Renal pelvis (tissue), 4 donors: Measurements from ENCODE around the gene IL21R. TPM values are rescaled to one million over a fixed set of nuclear protein-coding genes. Genes with fewer than 3 reads are reported as not detected.
"Not testable (repeated sequence)": the region's sequence is repeated elsewhere in the genome, so short reads cannot be mapped to it uniquely, and the experiment has no call there.

ENCODE experiments used
- DNase-seq: peaks from one replicate; pipeline ENCODE4 v3.0.0-alpha.2; 2013
- polyA plus RNA-seq, 3 donors: library from polyadenylated mRNA; unstranded; fragments of 120-200 nt; gene quantifications; one replicate each; pipeline ENCODE4 v1.2.1, GENCODE V29; 2013; ENCODE audit not compliant: insufficient read length in 3 of 3

Gene IL21R
- polyA plus RNA-seq, 3 donors: 0.20 to 0.37 (median 0.29) TPM

- DNase-seq: no peak
Observed at GRCh38 chr16:27400751-27401620, 988 bp upstream of the IL21R start.

- DNase-seq: no peak
Observed at GRCh38 chr16:27402569-27402963, 592 bp downstream of the IL21R start.

- DNase-seq: no peak
Observed at GRCh38 chr16:27402964-27403600, 1.1 kb downstream of the IL21R start.

DNA sequence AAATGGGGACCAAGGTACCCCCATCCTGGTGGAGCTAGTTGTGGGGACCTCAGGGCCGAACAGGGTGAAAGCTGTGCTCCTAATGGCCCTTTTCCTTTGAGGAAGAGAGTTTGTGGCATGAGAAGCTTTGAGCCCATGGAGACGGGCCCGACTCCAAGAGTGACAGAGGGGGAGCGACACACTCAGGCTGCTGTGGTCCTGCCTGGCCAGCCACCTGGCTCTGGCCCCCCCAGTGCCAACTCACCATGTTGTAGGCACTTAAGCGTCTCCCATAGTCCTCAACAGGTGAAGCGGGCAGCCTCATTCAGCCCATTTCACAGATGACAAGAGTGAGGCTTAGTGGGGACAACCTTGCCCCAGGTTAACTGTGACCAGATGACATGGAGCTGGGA, 1.6 kb downstream of the IL21R start:
- DNase-seq: no peak

GRCh38 chr16:27404163-27404823, 2.3 kb downstream of the IL21R start:
- DNase-seq: no peak

GRCh38 chr16:27405546-27406451, 3.8 kb downstream of the IL21R start:
- DNase-seq: no peak

GRCh38 chr16:27406511-27407128, 4.6 kb downstream of the IL21R start:
- no peak for DNase-seq

DNA sequence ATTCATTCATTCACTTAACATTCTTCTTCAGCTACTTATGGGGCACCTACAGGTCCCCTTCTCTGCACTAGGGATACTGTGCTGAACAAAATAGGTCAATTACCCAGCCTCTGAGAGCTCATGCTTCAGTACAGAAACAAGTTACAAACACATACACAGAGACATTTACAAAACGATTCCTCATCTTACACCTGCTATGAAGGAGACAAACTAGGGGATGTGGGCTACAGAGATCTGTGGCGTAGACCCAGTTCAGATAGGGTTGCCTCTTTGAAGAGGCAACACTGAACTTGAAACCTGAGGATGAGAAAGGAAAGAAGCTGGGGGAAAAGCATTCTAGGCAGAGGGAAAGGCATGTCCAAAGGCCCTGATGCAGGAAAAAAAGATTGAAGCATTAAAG, 5.2 kb downstream of the IL21R start:
- no peak for DNase-seq

GRCh38 chr16:27408012-27408601, 6.1 kb downstream of the IL21R start:
- no peak for DNase-seq

- DNase-seq: no peak
Observed at GRCh38 chr16:27408602-27409031, 6.6 kb downstream of the IL21R start.

GRCh38 chr16:27409958-27410357, 8.0 kb downstream of the IL21R start:
- not testable (repeated sequence) for DNase-seq

GRCh38 chr16:27410761-27411160, 8.8 kb downstream of the IL21R start:
- no peak for DNase-seq

- DNase-seq: no peak
Observed at GRCh38 chr16:27413956-27414355, 12.0 kb downstream of the IL21R start.

DNA sequence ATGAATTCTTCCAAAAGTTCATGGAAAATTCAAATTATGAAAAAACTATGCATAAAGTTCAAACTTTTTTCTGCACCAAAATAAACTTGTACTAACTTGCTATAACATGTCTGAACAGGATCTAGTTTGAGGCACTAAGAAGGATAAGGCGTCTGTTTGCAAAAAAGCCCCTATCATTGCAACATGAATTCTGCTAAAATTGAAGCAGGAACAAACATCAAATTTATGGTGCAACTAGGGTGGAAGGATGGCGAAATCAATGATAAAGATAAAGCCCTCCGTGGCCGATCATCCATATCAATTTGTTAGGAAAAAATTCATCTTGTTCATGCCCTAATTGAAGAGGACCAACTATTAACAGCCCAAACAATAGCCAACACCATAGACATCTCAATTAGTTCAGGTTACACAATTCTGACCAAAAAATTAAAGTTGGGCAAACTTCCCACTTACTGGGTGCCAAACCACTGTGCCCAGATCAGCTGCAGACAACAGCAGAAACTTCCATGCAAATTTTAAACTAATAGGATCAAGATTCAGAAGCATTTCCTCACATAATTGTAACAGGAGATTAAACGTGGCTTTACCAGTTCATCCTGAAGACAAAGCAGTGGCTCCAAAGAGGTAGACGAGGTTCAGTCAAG, 12.9 kb downstream of the IL21R start:
- no peak for DNase-seq

GRCh38 chr16:27417047-27417671, 15.2 kb downstream of the IL21R start:
- DNase-seq: no peak

- DNase-seq: no peak
Observed at GRCh38 chr16:27421961-27422740, 20.2 kb downstream of the IL21R start.

DNA sequence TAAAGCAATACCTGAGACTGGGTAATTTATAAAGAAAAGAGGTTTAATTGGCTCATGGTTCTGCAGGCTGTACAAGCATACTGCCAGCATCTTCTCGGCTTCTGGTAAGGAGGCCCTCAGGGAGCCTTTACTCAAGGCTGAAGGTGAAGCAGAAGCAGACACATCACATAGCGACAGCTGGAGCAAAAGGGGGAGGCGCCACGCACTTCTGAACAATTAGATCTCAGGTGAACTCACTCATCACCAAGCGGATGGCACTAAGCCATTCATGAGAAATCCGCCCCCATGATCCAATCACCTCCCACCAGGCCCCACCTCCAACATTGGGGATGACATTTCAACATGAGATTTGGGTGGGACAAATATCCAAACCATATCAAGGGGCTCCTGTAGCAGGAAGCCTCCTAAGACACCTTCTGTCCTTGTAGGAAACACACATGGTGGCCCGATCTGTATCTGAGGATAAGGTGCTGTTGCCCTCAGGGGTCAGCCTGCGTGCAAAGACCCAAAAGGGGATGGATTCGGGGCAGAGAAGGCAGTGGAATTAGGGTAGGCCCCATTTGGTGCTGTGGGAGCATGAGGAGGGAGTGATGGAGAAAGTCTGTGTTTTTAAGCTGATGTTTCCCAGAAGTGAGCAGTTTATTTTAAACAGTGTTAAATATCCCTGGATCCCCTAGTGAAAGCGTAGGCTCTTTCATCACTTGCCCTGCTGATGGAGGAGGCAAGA, 23.0 kb downstream of the IL21R start:
- no peak for DNase-seq

- no peak for DNase-seq
Observed at GRCh38 chr16:27425961-27426360, 24.0 kb downstream of the IL21R start.
